IMR-90 (cell line): ENCODE data around the gene DLG3. TPM values are rescaled to one million over a fixed set of nuclear protein-coding genes. Genes with fewer than 3 reads are reported as not detected.

Experiments used
- ATAC-seq: fragments of 200-7000 bp; cut with Tn5 transposase; 2 replicates; pipeline ENCODE4 v1.9.1; 2020; ENCODE audit warnings: low read depth, mild to moderate bottlenecking, moderate library complexity
- BruUV-seq: library from RNA; stranded (reverse); fragments of 400-500 nt; replicated peaks from 2 replicates; lab custom pipeline; 2021; lab: Mats Ljungman, UMichigan
- CTCF ChIA-PET: fragments of 300-600 bp; formaldehyde crosslinking; extraction: SDS; loops from one replicate; lab custom pipeline; 2021; ENCODE audit warnings: antibody characterized with exemption; lab: Yijun Ruan, JAX
- POLR2A ChIA-PET: fragments of 300-600 bp; sonication (Branson Sonifier 250); formaldehyde crosslinking; loops from one replicate; lab custom pipeline; 2022; ENCODE audit warnings: antibody characterized with exemption; ENCODE audit not compliant: unreplicated experiment; lab: Charles Lee
- DNase-seq: peaks from one replicate; pipeline ENCODE4 v3.0.0; 2013
- H2AFZ ChIP-seq: replicated peaks from 2 replicates; pipeline ENCODE3; 2013; ENCODE audit warnings: low read length, mild to moderate bottlenecking; ENCODE audit not compliant: poor library complexity
- H2AK5ac ChIP-seq: 2 replicates; pipeline ENCODE4 v1.6.1; 2013; ENCODE audit warnings: low read depth, low read length, inconsistent platforms
- H2AK9ac ChIP-seq: replicated peaks from 2 replicates; pipeline ENCODE3; 2013; ENCODE audit warnings: mild to moderate bottlenecking, low read depth, low read length, moderate library complexity; ENCODE audit not compliant: poor library complexity
- H2BK120ac ChIP-seq: 2 replicates; pipeline ENCODE4 v1.6.1; 2013; ENCODE audit warnings: low read depth, low read length, inconsistent platforms
- H2BK15ac ChIP-seq: 3 replicates; pipeline ENCODE4 v1.6.1; 2013; ENCODE audit warnings: low read depth, low read length, inconsistent platforms
- H2BK20ac ChIP-seq: 2 replicates; pipeline ENCODE4 v1.6.1; 2013; ENCODE audit warnings: low read depth, mild to moderate bottlenecking, inconsistent platforms, low read length, moderate library complexity
- H2BK5ac ChIP-seq: 2 replicates; pipeline ENCODE4 v1.6.1; 2013; ENCODE audit warnings: mild to moderate bottlenecking, low read depth, low read length, inconsistent platforms; ENCODE audit not compliant: poor library complexity, severe bottlenecking
- H3K14ac ChIP-seq: replicated peaks from 2 replicates; pipeline ENCODE4 v1.6.1; 2013; ENCODE audit warnings: low read depth, low read length, inconsistent platforms
- H3K18ac ChIP-seq: 2 replicates; pipeline ENCODE4 v1.6.1; 2013; ENCODE audit warnings: low read depth, low read length, control low read depth
- H3K23ac ChIP-seq: 2 replicates; pipeline ENCODE4 v1.6.1; 2013; ENCODE audit warnings: low read depth, low read length, inconsistent platforms
- H3K27ac ChIP-seq: 2 replicates; pipeline ENCODE4 v1.5.1; 2013; ENCODE audit warnings: mild to moderate bottlenecking, control low read depth, low read length; ENCODE audit not compliant: insufficient read depth
- H3K27me3 ChIP-seq: 2 replicates; pipeline ENCODE4 v1.6.1; 2013; ENCODE audit warnings: low read length; ENCODE audit not compliant: control insufficient read depth, insufficient read depth
- H3K36me3 ChIP-seq: 2 replicates; pipeline ENCODE4 v1.6.1; 2013; ENCODE audit warnings: low read length, mixed read lengths; ENCODE audit not compliant: control insufficient read depth, insufficient read depth
- H3K4ac ChIP-seq: 2 replicates; pipeline ENCODE4 v1.6.1; 2013; ENCODE audit warnings: low read depth, low read length, inconsistent platforms
- H3K4me1 ChIP-seq: 2 replicates; pipeline ENCODE4 v1.6.1; 2013; ENCODE audit warnings: low read length, mixed read lengths; ENCODE audit not compliant: control insufficient read depth, insufficient read depth
- H3K4me2 ChIP-seq: 2 replicates; pipeline ENCODE4 v1.6.1; 2013; ENCODE audit warnings: low read depth, mild to moderate bottlenecking, control low read depth, low read length, moderate library complexity
- H3K4me3 ChIP-seq: 2 replicates; pipeline ENCODE4 v1.5.1; 2013; ENCODE audit warnings: low read depth, mild to moderate bottlenecking, control low read depth, low read length, moderate library complexity; ENCODE audit not compliant: insufficient read depth
- H3K56ac ChIP-seq: 2 replicates; pipeline ENCODE4 v1.6.1; 2013; ENCODE audit warnings: low read length, inconsistent platforms; ENCODE audit not compliant: insufficient read depth; ENCODE audit errors: extremely low read depth
- H3K79me1 ChIP-seq, 2 experiments: 2 replicates each; pipeline ENCODE4 v1.6.1; 2013; ENCODE audit warnings: low read length in 2 of 2, inconsistent platforms in 1 of 2, low read depth in 1 of 2
- H3K9ac ChIP-seq: 2 replicates; pipeline ENCODE4 v1.6.1; 2013; ENCODE audit warnings: low read depth, low read length, control low read depth
- H3K9me1 ChIP-seq: 2 replicates; pipeline ENCODE4 v1.6.1; 2013; ENCODE audit warnings: low read length, inconsistent platforms; ENCODE audit not compliant: insufficient read depth
- H3K9me3 ChIP-seq: 2 replicates; pipeline ENCODE4 v1.6.1; 2013; ENCODE audit warnings: low read length; ENCODE audit not compliant: control insufficient read depth, insufficient read depth
- H4K20me1 ChIP-seq: 2 replicates; pipeline ENCODE4 v1.6.1; 2013; ENCODE audit warnings: low read length, inconsistent platforms; ENCODE audit not compliant: insufficient read depth
- H4K5ac ChIP-seq: 2 replicates; pipeline ENCODE4 v1.6.1; 2013; ENCODE audit warnings: mild to moderate bottlenecking, low read depth, low read length, control low read depth
- H4K8ac ChIP-seq, 2 experiments: 2 replicates each; pipeline ENCODE4 v1.6.1; 2013; ENCODE audit warnings: low read depth in 2 of 2, low read length in 2 of 2, control low read depth in 1 of 2, inconsistent platforms in 1 of 2
- H4K91ac ChIP-seq: 2 replicates; pipeline ENCODE4 v1.6.1; 2013; ENCODE audit warnings: low read depth, low read length, inconsistent platforms; ENCODE audit not compliant: insufficient read depth
- BHLHE40 ChIP-seq: fragments of 150-350 bp; IDR thresholded peaks from 2 replicates; pipeline ENCODE4 v1.6.1; 2016; ENCODE audit warnings: mild to moderate bottlenecking, low read depth, low read length
- FOS ChIP-seq: fragments of 150-350 bp; IDR thresholded peaks from 2 replicates; pipeline ENCODE4 v1.6.1; 2016; ENCODE audit warnings: low read depth, low read length
- MAFK ChIP-seq: IDR thresholded peaks from 2 replicates; pipeline ENCODE4 v1.6.1; 2012; ENCODE audit warnings: low read depth, low read length, improper control_type of control experiment
- POLR2A ChIP-seq: IDR thresholded peaks from 2 replicates; pipeline ENCODE4 v1.6.1; 2012; ENCODE audit warnings: mild to moderate bottlenecking, low read depth, low read length
- RCOR1 ChIP-seq: IDR thresholded peaks from 2 replicates; pipeline ENCODE4 v1.6.1; 2012; ENCODE audit warnings: mild to moderate bottlenecking, low read length, improper control_type of control experiment; ENCODE audit not compliant: insufficient replicate concordance
- USF2 ChIP-seq: fragments of 150-350 bp; IDR thresholded peaks from 2 replicates; pipeline ENCODE4 v1.6.1; 2017; ENCODE audit warnings: mild to moderate bottlenecking, antibody characterized with exemption, low read length, low read depth
- WGBS, 2 experiments: methylation state at CpG; one replicate each; pipeline versions ENCODE4 v1.1.5 to v1.1.7; 2013; ENCODE audit warnings: missing lambda C conversion rate in 2 of 2; ENCODE audit not compliant: insufficient read length in 1 of 2; ENCODE audit errors: extremely low coverage in 2 of 2; 5-methylcytosine and 5-hydroxymethylcytosine counted together
- dilution Hi-C: fragments of 300-500 bp; cut with HindIII; formaldehyde crosslinking; loops from one replicate; pipeline ENCODE4 v1.14.3; 2018; ENCODE audit warnings: low sequenced_read_pairs; ENCODE audit not compliant: unreplicated experiment
- in situ Hi-C: fragments of 300-500 bp; cut with MboI; formaldehyde crosslinking; loops from 3 replicates; pipeline ENCODE4 v1.14.3; 2019; ENCODE audit warnings: low sequenced_read_pairs, inconsistent platforms, mixed read lengths
- intact Hi-C: fragments of 100-400 bp; cut with micrococcal nuclease; formaldehyde crosslinking; loops from 2 replicates; pipeline ENCODE4 v1.10.0; 2022
- polyA plus RNA-seq, 3 experiments: library from polyadenylated mRNA; depleted of rRNA; stranded (reverse); fragments of >200 nt; gene quantifications; 2 replicates each; pipeline ENCODE4 v1.2.3, GENCODE V29; 2012; ENCODE audit warnings: low replicate concordance in 1 of 3
- total RNA-seq: library from RNA; depleted of rRNA; stranded (reverse); fragments of >200 nt; gene quantifications from 2 replicates; pipeline ENCODE4 v1.2.3, GENCODE V29; 2012

Gene DLG3
- total and polyA plus RNA-seq, 2 of the 4 experiments (the other 2 are of a cell fraction): 11.0 to 27.1 TPM

- no peak overlapping the region for H2BK15ac ChIP-seq
- no peak overlapping the region for H2AFZ ChIP-seq
- H3K27ac ChIP-seq: no peak overlapping the region
- intact Hi-C loops (no loop called here), in situ Hi-C loops (no loop called here), dilution Hi-C loops (no loop called here)
- H2BK20ac ChIP-seq: no peak overlapping the region
- H4K5ac ChIP-seq: no peak overlapping the region
- no peak overlapping the region for H2BK5ac ChIP-seq
- no peaks in the 10 kb centered on the region; a peak in 1 of 4 replicates for H3K79me1 ChIP-seq
- DNase-seq (peak; percentile 20), ATAC-seq (no peak)
- peaks cover 3% of the 10 kb centered on the region; the same call in 1 of the 2 replicates for H3K9me1 ChIP-seq
- no peaks in the 10 kb centered on the region for H4K20me1 ChIP-seq
- H3K4me3 ChIP-seq: no peak overlapping the region
- no peak overlapping the region for H3K56ac ChIP-seq
- no peak overlapping the region for H3K4ac ChIP-seq
- no peaks in the 10 kb centered on the region for H3K9me3 ChIP-seq
- no peak overlapping the region for H2AK9ac ChIP-seq
- no peak overlapping the region for H3K4me2 ChIP-seq
- H3K4me1 ChIP-seq: no peaks in the 10 kb centered on the region
- H3K36me3 ChIP-seq: peaks cover 26% of the 10 kb centered on the region
- H2BK120ac ChIP-seq: no peak overlapping the region
- no peak overlapping the region for H2AK5ac ChIP-seq
- ChIA-PET CTCF (no interaction called here), POLR2A (no interaction called here)
- H3K9ac ChIP-seq: no peak overlapping the region
- no peak overlapping the region for H4K91ac ChIP-seq
- H3K27me3 ChIP-seq: no peaks in the 10 kb centered on the region; the same call in 1 of the 2 replicates
- H3K23ac ChIP-seq: no peak overlapping the region
- no TSS peak for BruUV-seq
- no peak for TF ChIP-seq POLR2A
- no peak for TF ChIP-seq FOS
- TF ChIP-seq BHLHE40: no peak
- no peak for TF ChIP-seq MAFK
- TF ChIP-seq USF2: no peak
- no peak for TF ChIP-seq RCOR1
- no peak overlapping the region for H3K18ac ChIP-seq
- no CpG with 5 or more reads among the region's 4 CpGs for WGBS, 2 experiments
- no peak overlapping the region for H3K14ac ChIP-seq
- H4K8ac ChIP-seq: no peak overlapping the region
Measured at GRCh38 chrX:70494441-70494840, 49.8 kb downstream of the DLG3 start.
